Measurements from ENCODE around the gene FRAT2.

GRCh38 chr10:97361537-97361901 is 27.0 kb upstream of the FRAT2 start:
- TF ChIP-seq, protein P1, sequence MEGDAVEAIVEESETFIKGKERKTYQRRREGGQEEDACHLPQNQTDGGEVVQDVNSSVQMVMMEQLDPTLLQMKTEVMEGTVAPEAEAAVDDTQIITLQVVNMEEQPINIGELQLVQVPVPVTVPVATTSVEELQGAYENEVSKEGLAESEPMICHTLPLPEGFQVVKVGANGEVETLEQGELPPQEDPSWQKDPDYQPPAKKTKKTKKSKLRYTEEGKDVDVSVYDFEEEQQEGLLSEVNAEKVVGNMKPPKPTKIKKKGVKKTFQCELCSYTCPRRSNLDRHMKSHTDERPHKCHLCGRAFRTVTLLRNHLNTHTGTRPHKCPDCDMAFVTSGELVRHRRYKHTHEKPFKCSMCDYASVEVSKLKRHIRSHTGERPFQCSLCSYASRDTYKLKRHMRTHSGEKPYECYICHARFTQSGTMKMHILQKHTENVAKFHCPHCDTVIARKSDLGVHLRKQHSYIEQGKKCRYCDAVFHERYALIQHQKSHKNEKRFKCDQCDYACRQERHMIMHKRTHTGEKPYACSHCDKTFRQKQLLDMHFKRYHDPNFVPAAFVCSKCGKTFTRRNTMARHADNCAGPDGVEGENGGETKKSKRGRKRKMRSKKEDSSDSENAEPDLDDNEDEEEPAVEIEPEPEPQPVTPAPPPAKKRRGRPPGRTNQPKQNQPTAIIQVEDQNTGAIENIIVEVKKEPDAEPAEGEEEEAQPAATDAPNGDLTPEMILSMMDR (IDR thresholded peaks at IDR 0.05; ENCODE audit: low read depth, low read length, poor library complexity, severe bottlenecking): no peak
- TF ChIP-seq EZH2phosphoT487 (IDR thresholded peaks at IDR 0.05; ENCODE audit: borderline replicate concordance, low read length): no peak
